ENCODE measurements around the gene RABL2B.

Gene RABL2B

DNA sequence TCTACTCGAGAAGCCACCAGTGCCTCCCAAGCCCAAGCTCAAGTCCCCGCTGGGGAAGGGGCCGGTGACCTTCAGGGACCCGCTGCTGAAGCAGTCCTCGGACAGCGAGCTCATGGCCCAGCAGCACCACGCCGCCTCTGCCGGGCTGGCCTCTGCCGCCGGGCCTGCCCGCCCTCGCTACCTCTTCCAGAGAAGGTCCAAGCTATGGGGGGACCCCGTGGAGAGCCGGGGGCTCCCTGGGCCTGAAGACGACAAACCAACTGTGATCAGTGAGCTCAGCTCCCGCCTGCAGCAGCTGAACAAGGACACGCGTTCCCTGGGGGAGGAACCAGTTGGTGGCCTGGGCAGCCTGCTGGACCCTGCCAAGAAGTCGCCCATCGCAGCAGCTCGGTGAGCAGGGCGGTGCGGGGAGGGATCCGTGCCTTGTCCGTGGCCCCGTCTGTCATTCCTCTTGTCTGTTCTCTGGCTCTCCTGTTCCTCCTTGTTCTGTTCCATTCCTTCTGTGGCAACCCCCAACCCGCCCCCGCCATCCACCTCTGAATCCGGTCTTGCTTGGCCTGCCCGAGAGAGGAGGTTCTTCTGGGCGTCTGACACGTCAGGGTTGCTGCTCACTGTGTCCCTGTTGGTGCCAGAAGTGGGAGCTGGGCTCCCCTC is 61.3 kb downstream of the RABL2B start:
- no peak for DNase-seq

GRCh38 chr22:50721257-50721844 is 62.1 kb downstream of the RABL2B start:
- no peak for DNase-seq

- no peak for DNase-seq
Measured at GRCh38 chr22:50720301-50721256, 62.9 kb downstream of the RABL2B start.

GRCh38 chr22:50719814-50720300 is 63.6 kb downstream of the RABL2B start:
- no peak for DNase-seq

GRCh38 chr22:50718352-50718709 is 65.1 kb downstream of the RABL2B start:
- no peak for DNase-seq

- no peak for DNase-seq
Measured at GRCh38 chr22:50717709-50718351, 65.6 kb downstream of the RABL2B start.
